HepG2 (cell line): ENCODE data around the gene GAS1. TPM values are rescaled to one million over a fixed set of nuclear protein-coding genes. Genes with fewer than 3 reads are reported as not detected.

Experiments
- ATAC-seq: fragments of 200-7000 bp; cut with Tn5 transposase; 3 replicates; pipeline ENCODE4 v1.9.1; 2020; ENCODE audit warnings: mild to moderate bottlenecking, moderate library complexity
- BruUV-seq: library from RNA; stranded (reverse); fragments of 400-500 nt; replicated peaks from 2 replicates; lab custom pipeline; 2021; lab: Mats Ljungman, UMichigan
- CTCF ChIA-PET: fragments of 300-600 bp; formaldehyde crosslinking; extraction: SDS; loops from one replicate; lab custom pipeline; 2021; ENCODE audit warnings: low total read pairs, inconsistent platforms, low intra/inter-chr PET ratio; lab: Yijun Ruan, JAX
- POLR2A ChIA-PET: fragments of 350-600 bp; sonication (Branson Sonifier 250); formaldehyde crosslinking; loops from one replicate; lab custom pipeline; 2020; ENCODE audit warnings: antibody characterized with exemption, inconsistent platforms; lab: Yijun Ruan, JAX
- DNase-seq: peaks from one replicate; pipeline ENCODE4 v3.0.0-alpha.2; 2015; ENCODE audit warnings: low spot score
- FAIRE-seq: peaks from 3 replicates; lab custom pipeline; 2011; peaks lifted over from hg19 to GRCh38; lab: Jason Lieb, UNC
- H2AFZ ChIP-seq: one replicate; pipeline ENCODE4 v1.6.1; 2011; ENCODE audit warnings: low read length, inconsistent platforms
- H3K27ac ChIP-seq: fragments of 300-600 bp; 3 replicates; pipeline ENCODE4 v1.8.0; 2011; ENCODE audit warnings: mixed run types, mild to moderate bottlenecking, mixed read lengths, low read length, inconsistent platforms; ENCODE audit not compliant: insufficient read depth; ENCODE audit errors: extremely low read length
- H3K27me3 ChIP-seq, 2 experiments: fragments of 200-600 bp in 1 of 2; 2 replicates in 1 of 2; 3 replicates in 1 of 2; pipeline versions ENCODE4 v1.6.0 to v1.8.0; 2011; ENCODE audit warnings: low read length in 2 of 2, mild to moderate bottlenecking in 2 of 2, moderate library complexity in 2 of 2, inconsistent platforms in 1 of 2; ENCODE audit not compliant: insufficient read depth in 2 of 2, control insufficient read depth in 1 of 2
- H3K36me3 ChIP-seq, 2 experiments: fragments of 200-600 bp in 1 of 2; replicated peaks in 1 of 2; 2 replicates in 1 of 2; 3 replicates in 1 of 2; pipeline versions ENCODE4 v1.5.1 to v1.8.0; 2011; ENCODE audit warnings: low read length in 2 of 2, inconsistent platforms in 1 of 2; ENCODE audit not compliant: insufficient read depth in 2 of 2, control insufficient read depth in 1 of 2
- H3K4me1 ChIP-seq: 2 replicates; pipeline ENCODE4 v1.5.1; 2012; ENCODE audit warnings: low read length, inconsistent platforms; ENCODE audit not compliant: insufficient read depth
- H3K4me2 ChIP-seq: 2 replicates; pipeline ENCODE4 v1.6.0; 2011; ENCODE audit warnings: low read depth, low read length, inconsistent platforms
- H3K4me3 ChIP-seq, 3 experiments: fragments of 200-600 bp in 1 of 3; sonication (generic), shearing (Covaris generic) in 1 of 3; replicated peaks in 1 of 3; 2 replicates each; pipeline ENCODE4 v1.5.1; 2011 to 2016; ENCODE audit warnings: low read length in 3 of 3, inconsistent platforms in 2 of 3, low read depth in 2 of 3, mild to moderate bottlenecking in 2 of 3, control low read depth in 1 of 3, mixed read lengths in 1 of 3; ENCODE audit not compliant: insufficient read depth in 1 of 3
- H3K79me2 ChIP-seq: one replicate; pipeline ENCODE4 v1.6.1; 2011; ENCODE audit warnings: low read length, inconsistent platforms; ENCODE audit not compliant: insufficient read depth
- H3K9ac ChIP-seq: 2 replicates; pipeline ENCODE4 v1.6.0; 2011; ENCODE audit warnings: mild to moderate bottlenecking, low read depth, low read length, inconsistent platforms; ENCODE audit not compliant: insufficient read depth
- H3K9me3 ChIP-seq: 2 replicates; pipeline ENCODE4 v1.5.1; 2012; ENCODE audit warnings: mild to moderate bottlenecking, low read length
- H4K20me1 ChIP-seq: 2 replicates; pipeline ENCODE4 v1.6.0; 2011; ENCODE audit warnings: inconsistent platforms, mild to moderate bottlenecking, low read length, moderate library complexity; ENCODE audit not compliant: insufficient read depth
- FOXP1 ChIP-seq, 2 experiments: fragments of 450-650 bp in 1 of 2; IDR thresholded peaks; 2 replicates each; pipeline ENCODE4 v1.6.1; 2017 to 2018; ENCODE audit warnings: antibody characterized with exemption in 1 of 2
- GPN1 ChIP-seq: sonication (generic); formaldehyde crosslinking; IDR thresholded peaks from 2 replicates; pipeline ENCODE4 v1.5.1; 2020; ENCODE audit warnings: missing genetic modification reagents, borderline replicate concordance
- HIVEP1 ChIP-seq: sonication (generic); formaldehyde crosslinking; IDR thresholded peaks from 2 replicates; pipeline ENCODE4 v1.4.0; 2020; ENCODE audit warnings: mild to moderate bottlenecking, missing genetic modification reagents
- WGBS: methylation state at CpG from one replicate; pipeline ENCODE4 v1.1.6; 2017; ENCODE audit warnings: low lambda C conversion rate; 5-methylcytosine and 5-hydroxymethylcytosine counted together
- in situ Hi-C: cut with HindIII; loops from 2 replicates; pipeline ENCODE4 v1.10.0; 2017; ENCODE audit warnings: low pct_unique_long_range_greater_than_20kb; ENCODE audit not compliant: extremely low pct_ligation_motif_present
- intact Hi-C: fragments of 100-400 bp; cut with micrococcal nuclease; formaldehyde crosslinking; loops from one replicate; pipeline ENCODE4 v1.10.0; 2022; ENCODE audit not compliant: unreplicated experiment
- polyA plus RNA-seq, 8 experiments: library from polyadenylated mRNA; depleted of rRNA in 3 of 8; stranded (reverse) in 7 of 8; unstranded in 1 of 8; fragments of >200 nt; fragmentation: Illumina TruSeq in 4 of 8; extraction: Trizol in 4 of 8; gene quantifications; 2 replicates each; pipeline versions ENCODE4 v1.2.1 to v1.2.3, GENCODE V29; 2011 to 2016; ENCODE audit warnings: low read depth in 4 of 8, missing spikeins in 1 of 8, mixed read lengths in 1 of 8; ENCODE audit not compliant: insufficient read depth in 1 of 8
- total RNA-seq, 5 experiments: library from RNA; depleted of rRNA; stranded (reverse); fragments of >200 nt; fragmentation: Illumina TruSeq; extraction: Trizol; gene quantifications; 2 replicates each; pipeline ENCODE4 v1.2.3, GENCODE V29; 2016; ENCODE audit warnings: low read depth in 1 of 5
- TF ChIP-seq, protein P1 (sequence below): IDR thresholded peaks from 2 replicates; pipeline ENCODE4 v1.6.1; 2012; ENCODE audit warnings: low read length, improper control_type of control experiment
- TF ChIP-seq, protein P2 (sequence below): sonication (generic); formaldehyde crosslinking; IDR thresholded peaks from 2 replicates; pipeline ENCODE4 v1.4.0; 2020; ENCODE audit warnings: mild to moderate bottlenecking, missing genetic modification reagents
- TF ChIP-seq, protein P3 (sequence below): sonication (generic); formaldehyde crosslinking; IDR thresholded peaks from 2 replicates; pipeline ENCODE4 v1.4.0; 2020; ENCODE audit warnings: missing genetic modification reagents

GAS1 gene
- total and polyA plus RNA-seq, 2 of the 13 experiments (the other 11 are each of a cell fraction or from before 2014, with no cell fraction given) = not detected

DNA sequence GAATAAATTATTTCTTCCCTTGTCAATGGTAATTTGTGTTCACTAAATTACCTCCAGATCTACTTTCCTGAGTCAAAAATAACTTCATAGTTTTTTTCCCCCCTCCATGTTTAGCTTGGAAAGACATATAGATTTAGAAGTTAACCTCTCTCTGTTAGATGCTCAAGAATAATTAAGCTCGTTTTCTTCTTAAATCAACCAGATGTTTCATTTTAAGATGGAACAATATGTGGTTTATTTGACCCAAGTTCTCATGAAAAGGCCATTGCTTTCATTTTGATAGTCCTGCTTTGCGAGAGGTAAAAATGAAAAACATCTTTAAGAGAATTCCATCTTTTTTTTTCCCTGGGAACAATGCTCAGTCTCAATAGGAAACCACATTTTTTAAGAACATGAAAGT lies 27.7 kb upstream of the GAS1 start:
- Histone ChIP-seq H3K27ac (no peak overlapping the region), H3K4me2 (no peak overlapping the region), H3K4me1 (no peaks in the 10 kb centered on the region), H3K9ac (no peak overlapping the region), H4K20me1 (no peaks in the 10 kb centered on the region), H3K79me2 (no peaks in the 10 kb centered on the region), H3K27me3 (peaks cover 0 to 11% of the 10 kb centered on the region in 2 experiments; a peak in 1 of 5 replicates), H2AFZ (no peak overlapping the region), H3K4me3 (no peak overlapping the region), H3K9me3 (no peaks in the 10 kb centered on the region), H3K36me3 (no peaks in the 10 kb centered on the region)
- no peak for TF ChIP-seq FOXP1 (IDR thresholded peaks at IDR 0.05)
- TF ChIP-seq FOXP1 (CRISPR knock-in tag; IDR thresholded peaks at IDR 0.05) = no peak
- TF ChIP-seq GPN1 = no peak
- TF ChIP-seq, protein P1, sequence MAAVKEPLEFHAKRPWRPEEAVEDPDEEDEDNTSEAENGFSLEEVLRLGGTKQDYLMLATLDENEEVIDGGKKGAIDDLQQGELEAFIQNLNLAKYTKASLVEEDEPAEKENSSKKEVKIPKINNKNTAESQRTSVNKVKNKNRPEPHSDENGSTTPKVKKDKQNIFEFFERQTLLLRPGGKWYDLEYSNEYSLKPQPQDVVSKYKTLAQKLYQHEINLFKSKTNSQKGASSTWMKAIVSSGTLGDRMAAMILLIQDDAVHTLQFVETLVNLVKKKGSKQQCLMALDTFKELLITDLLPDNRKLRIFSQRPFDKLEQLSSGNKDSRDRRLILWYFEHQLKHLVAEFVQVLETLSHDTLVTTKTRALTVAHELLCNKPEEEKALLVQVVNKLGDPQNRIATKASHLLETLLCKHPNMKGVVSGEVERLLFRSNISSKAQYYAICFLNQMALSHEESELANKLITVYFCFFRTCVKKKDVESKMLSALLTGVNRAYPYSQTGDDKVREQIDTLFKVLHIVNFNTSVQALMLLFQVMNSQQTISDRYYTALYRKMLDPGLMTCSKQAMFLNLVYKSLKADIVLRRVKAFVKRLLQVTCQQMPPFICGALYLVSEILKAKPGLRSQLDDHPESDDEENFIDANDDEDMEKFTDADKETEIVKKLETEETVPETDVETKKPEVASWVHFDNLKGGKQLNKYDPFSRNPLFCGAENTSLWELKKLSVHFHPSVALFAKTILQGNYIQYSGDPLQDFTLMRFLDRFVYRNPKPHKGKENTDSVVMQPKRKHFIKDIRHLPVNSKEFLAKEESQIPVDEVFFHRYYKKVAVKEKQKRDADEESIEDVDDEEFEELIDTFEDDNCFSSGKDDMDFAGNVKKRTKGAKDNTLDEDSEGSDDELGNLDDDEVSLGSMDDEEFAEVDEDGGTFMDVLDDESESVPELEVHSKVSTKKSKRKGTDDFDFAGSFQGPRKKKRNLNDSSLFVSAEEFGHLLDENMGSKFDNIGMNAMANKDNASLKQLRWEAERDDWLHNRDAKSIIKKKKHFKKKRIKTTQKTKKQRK = no peak
- FAIRE-seq (no peak), DNase-seq (no peak), ATAC-seq (no peak)
- in situ Hi-C loops = no loop called here
- intact Hi-C loops = no loop called here
- 0% methylated on average over 2 of the region's 2 CpGs for WGBS
- POLR2A ChIA-PET = no interaction called here
- BruUV-seq = no TSS peak
- CTCF ChIA-PET = no interaction called here

DNA sequence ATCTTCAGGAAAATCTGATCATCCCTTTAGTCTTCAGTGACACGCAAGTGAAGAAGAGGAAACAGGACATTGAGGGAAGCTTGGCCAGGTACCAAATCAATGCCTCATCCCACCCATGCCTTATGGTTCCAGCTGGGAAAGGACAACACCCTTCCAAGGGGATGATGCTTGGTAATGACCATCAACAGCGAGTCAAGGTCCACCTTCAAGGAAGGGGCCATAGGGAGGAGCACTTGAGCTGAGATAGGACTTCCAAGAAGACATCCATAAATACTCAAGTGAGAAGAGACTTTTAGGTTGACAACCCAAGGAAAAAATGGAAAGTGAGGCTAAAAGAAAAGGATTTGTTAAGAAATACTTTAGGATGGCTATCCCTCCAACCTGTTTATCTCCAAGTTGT lies 27.1 kb upstream of the GAS1 start:
- no peak overlapping the region for H2AFZ ChIP-seq
- H3K79me2 ChIP-seq = no peaks in the 10 kb centered on the region
- no peak for ATAC-seq
- CTCF ChIA-PET = no interaction called here
- H4K20me1 ChIP-seq = no peaks in the 10 kb centered on the region
- H3K4me1 ChIP-seq = no peaks in the 10 kb centered on the region
- in situ Hi-C loops (no loop called here), intact Hi-C loops (no loop called here)
- H3K4me3 ChIP-seq = no peak overlapping the region
- peaks cover 0 to 7% of the 10 kb centered on the region in 2 experiments; a peak in 1 of 5 replicates for H3K27me3 ChIP-seq
- no peaks in the 10 kb centered on the region for H3K9me3 ChIP-seq
- DNase-seq = no peak
- H3K4me2 ChIP-seq = no peak overlapping the region
- no TSS peak for BruUV-seq
- POLR2A ChIA-PET = no interaction called here
- WGBS = 5% methylated on average over 2 of the region's 2 CpGs
- no peaks in the 10 kb centered on the region for H3K36me3 ChIP-seq
- H3K9ac ChIP-seq = no peak overlapping the region
- no peak for FAIRE-seq
- H3K27ac ChIP-seq = no peak overlapping the region
- TF ChIP-seq, protein P2, sequence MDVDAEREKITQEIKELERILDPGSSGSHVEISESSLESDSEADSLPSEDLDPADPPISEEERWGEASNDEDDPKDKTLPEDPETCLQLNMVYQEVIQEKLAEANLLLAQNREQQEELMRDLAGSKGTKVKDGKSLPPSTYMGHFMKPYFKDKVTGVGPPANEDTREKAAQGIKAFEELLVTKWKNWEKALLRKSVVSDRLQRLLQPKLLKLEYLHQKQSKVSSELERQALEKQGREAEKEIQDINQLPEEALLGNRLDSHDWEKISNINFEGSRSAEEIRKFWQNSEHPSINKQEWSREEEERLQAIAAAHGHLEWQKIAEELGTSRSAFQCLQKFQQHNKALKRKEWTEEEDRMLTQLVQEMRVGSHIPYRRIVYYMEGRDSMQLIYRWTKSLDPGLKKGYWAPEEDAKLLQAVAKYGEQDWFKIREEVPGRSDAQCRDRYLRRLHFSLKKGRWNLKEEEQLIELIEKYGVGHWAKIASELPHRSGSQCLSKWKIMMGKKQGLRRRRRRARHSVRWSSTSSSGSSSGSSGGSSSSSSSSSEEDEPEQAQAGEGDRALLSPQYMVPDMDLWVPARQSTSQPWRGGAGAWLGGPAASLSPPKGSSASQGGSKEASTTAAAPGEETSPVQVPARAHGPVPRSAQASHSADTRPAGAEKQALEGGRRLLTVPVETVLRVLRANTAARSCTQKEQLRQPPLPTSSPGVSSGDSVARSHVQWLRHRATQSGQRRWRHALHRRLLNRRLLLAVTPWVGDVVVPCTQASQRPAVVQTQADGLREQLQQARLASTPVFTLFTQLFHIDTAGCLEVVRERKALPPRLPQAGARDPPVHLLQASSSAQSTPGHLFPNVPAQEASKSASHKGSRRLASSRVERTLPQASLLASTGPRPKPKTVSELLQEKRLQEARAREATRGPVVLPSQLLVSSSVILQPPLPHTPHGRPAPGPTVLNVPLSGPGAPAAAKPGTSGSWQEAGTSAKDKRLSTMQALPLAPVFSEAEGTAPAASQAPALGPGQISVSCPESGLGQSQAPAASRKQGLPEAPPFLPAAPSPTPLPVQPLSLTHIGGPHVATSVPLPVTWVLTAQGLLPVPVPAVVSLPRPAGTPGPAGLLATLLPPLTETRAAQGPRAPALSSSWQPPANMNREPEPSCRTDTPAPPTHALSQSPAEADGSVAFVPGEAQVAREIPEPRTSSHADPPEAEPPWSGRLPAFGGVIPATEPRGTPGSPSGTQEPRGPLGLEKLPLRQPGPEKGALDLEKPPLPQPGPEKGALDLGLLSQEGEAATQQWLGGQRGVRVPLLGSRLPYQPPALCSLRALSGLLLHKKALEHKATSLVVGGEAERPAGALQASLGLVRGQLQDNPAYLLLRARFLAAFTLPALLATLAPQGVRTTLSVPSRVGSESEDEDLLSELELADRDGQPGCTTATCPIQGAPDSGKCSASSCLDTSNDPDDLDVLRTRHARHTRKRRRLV (CRISPR knock-in tag) = no peak
- TF ChIP-seq, protein P3, sequence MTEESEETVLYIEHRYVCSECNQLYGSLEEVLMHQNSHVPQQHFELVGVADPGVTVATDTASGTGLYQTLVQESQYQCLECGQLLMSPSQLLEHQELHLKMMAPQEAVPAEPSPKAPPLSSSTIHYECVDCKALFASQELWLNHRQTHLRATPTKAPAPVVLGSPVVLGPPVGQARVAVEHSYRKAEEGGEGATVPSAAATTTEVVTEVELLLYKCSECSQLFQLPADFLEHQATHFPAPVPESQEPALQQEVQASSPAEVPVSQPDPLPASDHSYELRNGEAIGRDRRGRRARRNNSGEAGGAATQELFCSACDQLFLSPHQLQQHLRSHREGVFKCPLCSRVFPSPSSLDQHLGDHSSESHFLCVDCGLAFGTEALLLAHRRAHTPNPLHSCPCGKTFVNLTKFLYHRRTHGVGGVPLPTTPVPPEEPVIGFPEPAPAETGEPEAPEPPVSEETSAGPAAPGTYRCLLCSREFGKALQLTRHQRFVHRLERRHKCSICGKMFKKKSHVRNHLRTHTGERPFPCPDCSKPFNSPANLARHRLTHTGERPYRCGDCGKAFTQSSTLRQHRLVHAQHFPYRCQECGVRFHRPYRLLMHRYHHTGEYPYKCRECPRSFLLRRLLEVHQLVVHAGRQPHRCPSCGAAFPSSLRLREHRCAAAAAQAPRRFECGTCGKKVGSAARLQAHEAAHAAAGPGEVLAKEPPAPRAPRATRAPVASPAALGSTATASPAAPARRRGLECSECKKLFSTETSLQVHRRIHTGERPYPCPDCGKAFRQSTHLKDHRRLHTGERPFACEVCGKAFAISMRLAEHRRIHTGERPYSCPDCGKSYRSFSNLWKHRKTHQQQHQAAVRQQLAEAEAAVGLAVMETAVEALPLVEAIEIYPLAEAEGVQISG (CRISPR knock-in tag) = no peak
- TF ChIP-seq HIVEP1 (CRISPR knock-in tag) = no peak
